GM19463 (cell line): ENCODE data around the gene ZNF768.
A peak's percentile ranks its signal among the peaks of the same experiment; 100 is the strongest.

Source experiments
- ATAC-seq: cut with Tn5 transposase; IDR thresholded peaks from one replicate; pipeline ENCODE4 v1.9.1; 2021; ENCODE audit warnings: mild to moderate bottlenecking, moderate library complexity; ENCODE audit not compliant: unreplicated experiment

ZNF768 gene

DNA sequence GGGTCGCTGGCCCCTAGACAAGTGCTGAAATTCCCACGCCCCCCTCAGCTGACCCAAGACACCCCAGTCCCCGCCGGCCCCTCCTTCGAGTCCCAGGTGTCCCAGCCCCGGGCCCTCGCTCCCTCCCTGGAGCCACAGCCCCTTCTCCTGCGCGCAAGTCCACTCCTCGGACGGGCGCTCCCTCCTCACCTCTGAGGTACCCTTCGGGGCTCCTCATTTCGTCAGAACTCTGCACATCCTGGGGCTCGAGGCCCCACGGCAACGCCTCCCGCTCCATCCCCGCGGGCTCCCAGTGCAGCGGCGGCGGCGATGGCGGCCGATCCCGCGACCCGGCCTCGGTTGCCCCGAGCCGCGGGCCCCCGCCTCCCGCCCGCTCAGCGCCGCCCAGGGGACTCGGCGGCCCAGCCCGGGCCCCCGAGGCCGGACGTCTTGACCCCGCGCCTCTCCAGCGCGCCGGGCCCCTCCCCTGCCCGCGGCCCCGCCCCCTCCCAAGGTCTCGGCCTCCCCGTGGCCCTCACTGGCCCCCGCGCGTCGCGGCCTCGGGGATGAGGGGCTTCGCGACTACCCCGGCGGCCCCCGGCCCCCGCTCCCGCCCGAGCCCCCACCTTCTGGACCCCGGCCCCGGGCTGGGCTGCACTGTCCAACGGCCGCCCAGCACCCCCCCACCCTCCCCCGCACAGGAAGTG lies at the start of gene ZNF768:
Gene ZNF768, minus strand, starts transcription at position 430 of the 686 bp plus-strand sequence. Its CDS starts 153 bp downstream, at position 277.
- peak; percentile 25 for ATAC-seq

DNA sequence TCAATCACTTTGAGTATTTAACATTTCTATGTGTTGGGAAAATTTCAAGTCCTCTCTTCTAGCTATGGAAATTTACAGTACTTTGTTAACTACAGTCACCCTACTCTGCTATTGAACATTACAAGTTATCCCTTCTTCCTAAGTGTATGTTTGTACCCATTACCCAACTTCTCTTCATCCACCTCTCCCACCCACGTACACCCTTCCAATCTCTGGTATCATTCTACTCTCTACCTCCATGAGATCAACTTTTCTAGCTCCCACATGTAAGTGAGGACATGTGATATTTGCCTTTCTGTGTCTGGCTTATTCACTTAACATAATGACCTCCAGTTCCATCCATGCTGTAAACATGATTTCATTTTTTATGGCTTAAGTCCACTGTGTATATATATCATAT lies 48.3 kb upstream of the ZNF768 start:
- no peak for ATAC-seq

DNA sequence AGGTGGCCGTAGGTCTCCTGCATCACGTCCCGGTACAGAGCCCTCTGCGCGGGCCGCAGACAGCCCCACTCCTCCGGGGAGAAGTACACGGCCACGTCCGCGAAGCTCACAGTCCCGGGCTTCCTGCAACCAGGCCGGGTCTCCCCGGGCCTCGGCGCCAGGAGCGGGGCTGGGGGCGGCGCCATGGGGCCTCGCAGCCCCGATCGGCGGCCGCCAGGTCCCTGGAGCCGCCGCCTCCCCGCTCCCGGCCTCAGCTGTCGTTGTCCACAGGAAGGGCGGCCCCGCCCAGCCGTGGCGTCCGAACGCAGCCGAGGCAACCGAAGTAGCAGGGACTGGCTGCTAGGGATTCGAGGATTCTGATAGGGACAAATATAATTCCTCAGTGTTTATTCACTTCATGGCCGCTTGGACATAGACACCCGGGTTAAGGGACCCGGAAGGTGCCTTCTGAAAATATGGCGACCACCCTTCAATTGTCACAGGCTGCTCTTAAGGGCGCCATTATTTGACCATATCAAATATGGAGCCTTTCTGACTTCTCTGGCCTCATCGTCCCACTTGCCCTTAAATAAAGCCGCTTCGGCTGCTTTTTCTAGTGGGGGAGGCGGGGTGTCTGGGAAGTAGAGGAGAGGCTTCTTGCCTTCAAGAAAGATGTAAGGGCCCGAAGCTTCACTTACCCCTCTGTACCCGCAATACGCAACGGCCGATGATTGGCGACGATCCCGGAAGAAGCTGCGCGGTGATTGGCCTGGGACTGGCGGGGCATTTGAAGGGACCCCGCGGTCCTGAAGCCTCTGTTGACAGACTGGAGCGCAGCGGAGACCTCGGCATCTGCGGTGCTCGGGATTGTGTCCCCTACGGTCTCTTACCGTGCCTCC lies 45.3 kb upstream of the ZNF768 start, which contains the start of gene ZNF688:
Gene ZNF688, minus strand, starts transcription at position 270 of the 878 bp plus-strand sequence. Its CDS starts 85 bp downstream, at position 185.
- ATAC-seq: peak; percentile 69

DNA sequence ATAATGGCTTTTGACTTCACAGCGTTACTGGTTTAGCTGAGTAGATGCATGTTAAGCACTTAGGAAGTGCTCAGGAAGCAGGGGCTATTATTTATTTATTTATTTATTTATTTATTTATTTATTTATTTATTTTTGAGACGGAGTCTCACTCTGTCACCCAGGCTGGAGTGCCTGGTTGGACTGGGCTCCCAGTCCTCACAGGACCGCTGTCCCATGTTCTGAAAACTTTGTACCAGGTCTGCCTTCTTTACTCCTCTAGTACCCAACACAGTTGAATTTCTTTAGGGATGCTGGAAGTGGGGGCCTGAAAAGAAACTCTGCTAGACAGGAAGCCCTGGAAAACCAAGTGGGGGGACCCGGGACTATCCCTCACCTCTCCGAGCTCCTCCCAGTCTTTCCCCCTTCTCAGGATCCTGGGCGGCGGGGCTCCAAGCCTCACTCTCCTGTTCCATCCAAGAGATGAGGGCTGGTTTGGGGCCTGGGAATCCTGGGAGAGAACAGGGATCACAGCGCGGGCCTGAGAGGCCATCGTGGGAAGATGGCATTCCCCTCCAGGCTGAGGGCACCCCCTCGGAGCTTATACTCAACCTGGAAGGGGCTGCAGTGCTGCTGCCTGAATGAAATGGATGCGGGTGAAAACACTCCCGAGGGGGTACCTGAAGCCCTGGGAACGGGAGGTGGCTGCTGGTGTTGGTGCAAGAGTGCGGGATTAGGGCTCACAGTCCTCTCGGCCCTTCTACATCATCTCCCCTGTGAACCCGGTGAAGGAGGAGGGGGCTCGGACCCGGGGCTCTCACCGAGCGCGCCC lies 44.5 kb upstream of the ZNF768 start:
- ATAC-seq: no peak

DNA sequence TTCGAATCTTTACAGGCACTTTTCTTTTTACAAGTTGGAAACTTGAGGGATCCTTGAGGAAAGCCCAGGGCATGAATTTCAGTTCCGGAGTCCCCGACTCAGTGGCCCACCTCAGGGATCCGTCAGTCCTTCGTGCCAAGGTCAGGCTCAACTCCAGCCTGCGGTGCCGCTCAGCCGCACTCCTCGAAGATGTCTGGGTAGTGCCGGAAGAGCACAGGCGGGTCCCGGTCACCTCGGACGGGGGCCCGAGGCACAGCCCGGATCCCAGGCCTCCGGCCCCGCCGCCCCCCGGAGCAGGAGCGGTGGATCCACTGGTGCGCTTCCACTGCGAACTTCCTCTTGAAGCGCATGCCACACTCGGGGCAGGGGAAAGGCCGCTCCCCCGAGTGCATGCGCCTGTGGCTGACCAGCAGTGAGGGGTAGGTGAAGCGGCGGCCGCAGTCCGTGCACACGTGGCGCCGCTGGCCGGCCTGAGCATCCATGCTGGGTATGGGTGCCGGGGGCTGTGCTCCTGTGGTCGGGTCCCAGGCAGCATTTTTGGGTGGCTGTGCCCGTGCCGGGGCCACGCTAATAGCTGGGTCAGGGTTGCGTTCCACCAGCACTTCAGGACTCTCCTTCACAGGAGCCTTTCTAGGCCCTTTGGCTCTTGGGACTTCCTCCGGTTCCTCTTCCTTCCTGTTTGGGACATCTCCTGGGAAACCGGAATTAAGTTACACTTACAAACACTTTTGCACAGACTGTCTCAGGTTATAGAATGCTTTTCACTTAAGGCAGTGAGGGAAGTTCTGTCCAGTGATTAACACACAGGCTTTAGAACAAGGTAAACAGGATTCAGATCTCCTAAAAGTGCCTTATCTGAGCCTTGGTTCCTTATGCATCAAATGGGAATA lies 43.6 kb upstream of the ZNF768 start:
- no peak for ATAC-seq

DNA sequence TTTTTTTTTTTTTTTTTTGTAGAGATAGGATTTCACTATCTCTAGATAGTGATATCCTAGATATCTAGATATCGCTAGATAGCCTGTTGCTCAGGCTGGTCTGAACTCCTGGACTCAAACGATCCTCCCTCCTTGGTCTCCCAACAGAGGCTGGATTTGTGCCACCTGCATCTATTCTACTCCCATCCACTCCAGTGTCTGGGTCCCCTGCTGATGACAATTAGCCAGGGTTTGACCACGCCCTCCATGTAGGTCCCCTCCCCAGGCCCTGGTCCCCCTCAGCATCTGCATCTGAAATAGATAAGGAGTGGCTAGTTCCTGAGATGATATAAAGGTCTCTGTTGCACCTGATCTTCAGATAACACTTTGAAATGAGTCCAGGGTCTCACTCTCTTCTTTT lies 42.9 kb upstream of the ZNF768 start:
- no peak for ATAC-seq

DNA sequence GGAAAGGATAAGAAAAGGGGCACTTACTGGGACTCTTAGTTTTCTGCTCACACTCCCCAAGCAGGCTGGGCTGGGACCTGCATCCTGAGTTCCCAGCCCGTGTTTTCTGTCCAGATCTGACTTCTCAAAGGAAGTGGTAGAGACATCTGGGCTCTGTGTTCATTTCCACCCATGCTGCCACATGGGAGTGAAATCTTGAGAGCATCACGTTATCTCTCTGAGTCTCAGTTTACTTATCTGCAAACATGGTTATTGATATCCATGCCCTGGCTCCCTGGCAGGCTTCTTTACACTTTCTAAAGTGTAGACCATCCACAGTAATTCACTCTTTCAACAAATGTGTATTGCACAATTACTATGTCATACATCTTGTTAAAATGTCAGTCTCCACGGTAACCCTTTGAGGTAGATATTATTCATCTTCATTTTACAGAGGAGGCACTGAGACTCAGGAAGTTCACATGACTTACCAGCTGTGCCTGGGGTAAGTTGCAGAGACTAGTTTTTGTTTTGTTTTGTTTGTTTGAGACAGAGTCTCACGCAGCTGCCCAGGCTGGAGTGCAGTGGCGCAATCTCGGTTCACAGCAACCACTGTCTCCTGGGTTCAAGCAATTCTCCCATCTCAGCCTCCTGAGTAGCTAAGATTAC lies 41.7 kb upstream of the ZNF768 start:
- ATAC-seq: peak; percentile 36

DNA sequence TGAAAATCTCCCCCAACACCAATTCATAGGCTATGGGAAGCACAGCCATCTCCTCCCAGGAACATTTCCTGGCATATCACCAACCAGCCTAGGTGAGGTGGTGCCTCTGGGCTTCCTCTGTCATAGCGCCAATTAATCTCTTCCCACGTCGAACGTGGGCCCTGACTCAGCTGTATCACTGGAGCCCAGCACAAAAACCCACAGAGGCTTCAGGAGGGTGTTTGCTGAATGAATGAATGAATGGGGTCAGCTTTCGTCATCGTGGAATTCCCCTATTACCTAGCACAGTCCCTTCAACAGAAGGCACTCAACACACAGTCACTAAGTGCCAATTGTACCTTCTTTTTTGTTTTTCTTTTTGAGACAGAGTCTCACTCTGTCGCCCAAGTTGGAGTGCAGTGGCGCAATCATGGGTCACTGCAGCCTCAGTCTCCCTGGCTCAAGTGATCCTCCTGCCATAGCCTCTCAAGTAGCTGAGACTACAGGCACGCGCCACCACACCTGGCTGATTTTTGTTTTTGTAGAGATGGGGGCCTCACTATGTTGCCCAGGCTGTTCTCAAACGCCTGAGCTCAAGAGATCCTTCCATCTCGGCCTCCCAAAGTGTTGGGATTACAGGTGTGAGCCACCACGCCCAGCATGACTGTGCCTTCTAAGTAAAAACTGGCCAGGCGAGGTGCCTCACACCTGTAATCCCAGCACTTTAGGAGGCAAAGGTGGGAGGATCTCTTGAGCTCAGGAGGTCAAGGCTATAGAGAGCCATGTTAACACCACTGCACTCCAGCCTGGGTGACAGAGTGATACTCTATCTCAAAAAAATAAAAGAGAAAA lies 41.0 kb upstream of the ZNF768 start:
- no peak for ATAC-seq

DNA sequence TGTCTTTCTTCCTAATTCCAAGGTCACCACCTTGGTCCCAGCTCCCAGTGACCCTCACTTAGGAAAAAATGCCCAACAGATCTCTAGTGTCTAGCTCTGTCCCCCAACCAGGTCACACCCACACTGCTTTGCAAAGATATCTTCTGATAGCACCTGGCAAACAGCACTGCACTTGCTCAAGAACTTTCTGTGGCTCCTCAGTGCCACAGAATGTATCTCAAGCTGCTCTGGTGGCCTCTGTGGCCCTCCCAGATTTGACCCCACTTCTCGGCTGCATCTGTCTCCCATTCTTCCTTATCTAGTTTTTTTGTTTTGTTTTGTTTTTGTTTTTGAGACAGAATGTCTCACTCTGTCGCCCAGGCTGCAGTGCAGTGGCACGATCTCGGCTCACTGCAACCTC lies 40.2 kb upstream of the ZNF768 start:
- ATAC-seq: no peak

DNA sequence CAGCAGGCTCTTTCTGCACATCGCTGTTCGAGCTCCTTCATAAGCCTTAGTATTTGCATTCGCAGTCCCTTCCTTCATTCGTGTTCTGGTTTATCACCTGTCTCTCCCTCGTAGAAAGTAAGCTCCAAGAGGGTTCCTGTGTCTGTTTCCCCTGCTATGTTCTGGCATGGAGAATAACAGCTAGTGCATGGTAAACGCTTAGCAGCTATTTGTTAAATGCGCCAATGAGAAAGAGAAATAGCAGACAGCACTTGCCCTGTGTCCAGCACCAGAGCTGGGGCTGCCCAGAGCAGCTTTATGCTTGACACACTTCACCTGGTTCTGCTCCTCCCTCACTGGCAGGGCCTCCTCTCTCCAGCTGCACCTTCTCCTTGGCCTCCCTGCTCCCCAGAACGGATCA lies 39.6 kb upstream of the ZNF768 start:
- ATAC-seq: no peak

DNA sequence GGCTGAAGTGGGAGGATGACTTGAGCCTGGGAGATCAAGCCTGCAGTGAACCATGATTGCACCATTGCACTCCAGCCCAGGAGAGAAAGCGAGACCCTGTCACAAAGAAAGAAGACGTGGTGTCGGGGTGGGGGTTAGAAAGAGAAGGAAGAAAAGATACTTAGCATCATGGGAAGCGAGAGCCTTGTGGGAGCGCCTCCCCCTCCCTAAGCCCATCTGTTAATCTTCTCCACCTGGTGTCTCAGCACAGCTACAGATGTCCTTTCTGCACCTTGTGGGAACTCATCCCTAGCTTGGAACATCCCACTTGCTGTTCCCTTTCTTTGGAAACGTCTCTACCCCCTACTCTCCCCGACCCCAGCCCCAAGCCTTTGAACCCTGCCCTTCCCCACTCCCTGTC lies 39.2 kb upstream of the ZNF768 start:
- no peak for ATAC-seq

DNA sequence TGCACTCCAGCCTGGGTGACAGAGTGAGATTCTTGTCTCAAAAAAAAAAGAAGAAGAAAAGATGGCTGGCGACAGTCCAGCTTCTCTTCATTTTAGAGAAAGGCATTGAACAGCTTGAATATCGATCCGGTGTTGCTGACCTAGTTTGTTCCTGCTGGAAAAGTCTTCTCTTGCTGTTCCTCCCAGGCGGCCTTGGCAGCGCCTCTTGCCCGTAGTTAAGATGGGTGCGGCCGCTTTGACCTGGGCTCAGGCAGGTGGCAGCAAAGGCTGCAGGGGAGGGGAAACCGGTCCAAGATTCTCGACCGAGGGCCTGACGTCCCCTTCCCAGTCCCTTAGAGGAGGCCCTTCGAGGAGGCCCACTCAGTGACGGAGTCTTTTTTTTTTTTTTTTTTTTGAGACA lies 35.7 kb upstream of the ZNF768 start:
- ATAC-seq: no peak

DNA sequence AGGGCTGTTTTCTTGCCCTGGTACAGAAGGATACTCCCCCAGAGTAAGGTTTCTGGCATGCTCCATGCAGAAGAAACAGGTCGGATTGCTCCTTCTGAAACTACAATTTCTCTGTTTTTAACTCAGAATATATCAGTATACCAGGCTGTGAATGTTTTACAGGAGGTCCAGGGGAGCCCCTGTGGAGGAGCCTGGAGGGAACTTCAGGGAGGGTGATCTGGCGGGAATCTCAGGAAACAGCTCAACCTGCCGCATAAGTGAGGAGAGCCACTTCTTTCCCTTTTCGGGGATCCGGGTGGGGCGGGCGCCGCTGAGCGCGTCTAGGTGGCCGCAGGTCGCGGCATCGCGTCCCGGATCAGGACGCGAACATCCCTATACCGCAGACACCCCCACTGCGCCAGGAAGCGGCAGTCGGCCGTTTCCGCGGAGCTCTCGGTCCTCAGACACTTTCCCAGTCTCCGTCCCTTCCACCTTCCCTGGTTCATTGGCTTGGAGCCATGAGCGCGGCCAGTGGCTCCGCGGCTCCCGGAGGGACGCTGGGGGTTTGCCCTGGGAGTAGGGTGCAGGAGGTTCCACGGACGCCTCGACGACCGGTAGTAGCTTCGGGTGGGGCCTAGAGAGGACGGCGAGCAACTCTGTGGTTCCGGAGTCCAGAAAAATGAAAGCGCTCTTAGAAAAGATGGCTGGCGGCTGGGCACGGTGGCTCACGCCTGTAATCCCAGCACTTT lies 34.9 kb upstream of the ZNF768 start:
- no peak for ATAC-seq

DNA sequence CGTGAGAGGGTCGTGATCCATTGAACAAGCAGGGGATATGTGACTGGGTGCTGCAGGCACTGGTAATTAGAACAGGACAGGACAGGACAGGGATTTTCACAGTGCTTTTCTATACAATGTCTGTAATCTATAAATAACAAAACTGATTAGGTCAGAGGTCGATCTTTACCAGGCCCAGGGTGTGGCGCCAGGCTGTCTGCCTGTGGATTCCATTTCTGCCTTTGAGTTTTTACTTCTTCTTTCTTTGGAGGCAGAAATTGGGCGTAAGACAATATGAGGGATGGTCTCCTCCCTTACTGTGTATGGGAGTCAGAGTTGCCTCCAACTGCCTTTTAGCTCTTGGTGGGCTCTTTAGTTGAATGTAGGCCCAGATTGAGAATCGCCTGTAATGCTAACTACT lies 33.3 kb upstream of the ZNF768 start:
- no peak for ATAC-seq

DNA sequence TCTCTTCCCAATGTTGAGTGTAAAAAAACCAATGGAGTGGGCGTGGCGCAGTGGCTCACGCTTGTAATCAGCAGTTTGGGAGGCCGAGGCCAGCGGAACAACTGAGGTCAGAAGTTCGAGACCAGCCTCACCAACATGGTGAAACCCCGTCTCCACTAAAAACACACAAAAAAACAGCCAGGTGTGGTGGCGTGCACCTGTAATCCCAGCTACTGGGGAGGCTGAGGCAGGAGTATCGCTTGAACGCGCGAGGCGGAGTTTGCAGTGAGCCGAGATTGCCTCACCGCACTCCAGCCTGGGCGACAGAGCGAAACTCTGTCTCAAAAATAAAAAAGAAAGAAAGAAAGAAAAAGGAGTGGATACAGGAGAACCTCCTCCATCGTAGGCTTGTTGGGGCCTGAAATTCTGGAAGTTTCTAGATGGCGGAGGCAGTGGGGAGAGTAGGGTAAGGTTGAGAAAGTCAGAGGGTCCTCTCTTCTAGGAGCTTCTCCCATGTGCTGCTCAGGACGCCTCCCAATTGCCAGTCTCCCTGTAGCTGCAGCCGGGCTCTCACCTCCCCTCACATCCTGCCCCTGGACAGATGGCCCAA lies 32.5 kb upstream of the ZNF768 start:
- ATAC-seq: no peak

DNA sequence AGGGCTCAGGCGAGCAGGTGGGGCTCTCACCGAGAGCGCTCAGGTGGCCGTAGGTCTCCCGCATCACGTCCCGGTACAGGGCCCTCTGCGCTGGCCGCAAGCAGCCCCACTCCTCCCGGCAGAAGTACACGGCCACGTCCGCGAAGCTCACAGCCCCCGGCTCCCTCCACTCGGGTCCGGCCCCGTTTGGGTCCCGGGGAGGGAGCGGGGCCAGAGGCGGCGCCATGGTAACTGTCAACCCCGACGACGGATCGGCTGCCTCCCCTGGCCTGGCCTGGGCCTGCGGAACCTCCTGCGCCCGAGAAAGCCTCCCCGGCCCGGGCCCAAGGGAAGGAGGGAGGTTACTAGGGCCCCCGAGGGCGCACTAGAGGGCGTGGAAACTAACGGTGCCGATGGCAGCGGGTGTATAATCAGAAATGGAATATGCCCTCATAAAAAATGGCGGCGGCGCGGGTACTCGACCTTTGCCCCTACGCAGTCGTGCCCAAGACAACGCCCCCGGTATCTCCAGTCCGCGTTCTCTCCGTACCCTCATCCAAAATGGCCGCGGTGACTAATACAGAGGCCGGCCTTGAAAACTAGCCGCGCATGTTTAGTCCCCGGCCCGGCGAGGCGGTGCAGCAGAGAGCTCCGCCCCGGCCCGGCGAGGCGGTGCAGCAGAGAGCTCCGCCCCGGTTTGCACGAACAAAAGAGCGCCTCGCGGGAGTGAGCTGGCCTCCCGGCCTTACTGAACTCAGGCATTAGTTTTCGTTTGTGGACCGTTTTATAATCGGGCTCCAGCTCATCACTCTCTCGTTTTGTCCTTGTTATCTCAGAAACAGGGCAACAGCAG lies 31.8 kb upstream of the ZNF768 start, which contains the start of gene ZNF764:
Gene ZNF764, minus strand, starts transcription at position 418 of the 832 bp plus-strand sequence. Its CDS starts 192 bp downstream, at position 226.
- ATAC-seq: peak; percentile 89

DNA sequence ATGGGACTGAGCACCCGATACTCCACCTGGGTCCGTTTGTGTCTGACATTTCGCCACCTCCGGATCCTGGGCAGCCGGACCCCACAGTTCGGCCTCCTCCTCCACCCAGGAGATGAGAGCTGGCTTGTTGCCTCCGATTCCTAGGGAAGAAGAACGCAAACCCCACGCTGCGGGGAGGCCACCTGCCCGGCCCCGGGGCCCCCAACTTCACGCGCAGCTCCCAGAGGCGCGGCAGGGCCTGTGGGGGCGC lies 31.3 kb upstream of the ZNF768 start:
- ATAC-seq: peak; percentile 2
